ENCODE measurements around the gene SLC50A1.
A peak's percentile ranks its signal among the peaks of the same experiment; 100 is the strongest.

SLC50A1 gene

GRCh38 chr1:155135415-155136028 is at the start of gene SLC50A1:
Gene SLC50A1, plus strand, starts transcription at chr1:155135852. Its CDS starts 60 bp downstream, at chr1:155135912.
- DNase-seq (ENCODE audit: low read depth): peak; percentile 96

GRCh38 chr1:155086128-155086741 is 49.4 kb upstream of the SLC50A1 start:
- peak; percentile 36 for DNase-seq (ENCODE audit: low read depth)

- DNase-seq (ENCODE audit: low read depth): no peak
These were observed 48.7 kb upstream of the SLC50A1 start for GRCh38 chr1:155086856-155087535.

GRCh38 chr1:155091071-155092051 is 44.3 kb upstream of the SLC50A1 start:
- DNase-seq (ENCODE audit: low read depth): peak; percentile 47

- no peak for DNase-seq (ENCODE audit: low read depth)
These were observed 43.5 kb upstream of the SLC50A1 start for GRCh38 chr1:155092131-155092530.

- DNase-seq (ENCODE audit: low read depth): no peak
These were observed 43.0 kb upstream of the SLC50A1 start for GRCh38 chr1:155092641-155093040.

GRCh38 chr1:155093911-155094621 is 41.6 kb upstream of the SLC50A1 start:
- DNase-seq (ENCODE audit: low read depth): peak; percentile 47

GRCh38 chr1:155094622-155094948 is 41.1 kb upstream of the SLC50A1 start:
- no peak for DNase-seq (ENCODE audit: low read depth)

- DNase-seq (ENCODE audit: low read depth): no peak
These were observed 36.3 kb upstream of the SLC50A1 start for GRCh38 chr1:155099331-155099730.

GRCh38 chr1:155103325-155103724 is 32.3 kb upstream of the SLC50A1 start:
- DNase-seq (ENCODE audit: low read depth): no peak

GRCh38 chr1:155104605-155105534 is 30.8 kb upstream of the SLC50A1 start:
- no peak for DNase-seq (ENCODE audit: low read depth)

GRCh38 chr1:155105604-155106011 is 30.0 kb upstream of the SLC50A1 start:
- peak; percentile 21 for DNase-seq (ENCODE audit: low read depth)

GRCh38 chr1:155106862-155107261 is 28.8 kb upstream of the SLC50A1 start:
- no peak for DNase-seq (ENCODE audit: low read depth)

- no peak for DNase-seq (ENCODE audit: low read depth)
These were observed 28.1 kb upstream of the SLC50A1 start for GRCh38 chr1:155107309-155108264.

- DNase-seq (ENCODE audit: low read depth): no peak
These were observed 27.4 kb upstream of the SLC50A1 start for GRCh38 chr1:155108296-155108695.

GRCh38 chr1:155110381-155110780 is 25.3 kb upstream of the SLC50A1 start:
- DNase-seq (ENCODE audit: low read depth): no peak

GRCh38 chr1:155110826-155111225 is 24.8 kb upstream of the SLC50A1 start:
- DNase-seq (ENCODE audit: low read depth): no peak

- DNase-seq (ENCODE audit: low read depth): no peak
These were observed 22.1 kb upstream of the SLC50A1 start for GRCh38 chr1:155113450-155113980.

All from iris pigment epithelial cell (primary cell).